GM23248 (cell line): ENCODE measurements around the gene RAB15.

ENCODE experiments used
- EZH2 ChIP-seq: fragments of 200-600 bp; sonication (generic); IDR thresholded peaks from 2 replicates; pipeline ENCODE4 v1.6.1; 2018; ENCODE audit warnings: antibody characterized with exemption, mild to moderate bottlenecking; ENCODE audit not compliant: insufficient read depth, poor library complexity, severe bottlenecking
- EZH2phosphoT487 ChIP-seq: fragments of 200-600 bp; sonication (generic); IDR thresholded peaks from 2 replicates; pipeline ENCODE4 v1.6.1; 2018; ENCODE audit warnings: antibody characterized with exemption, moderate library complexity, mild to moderate bottlenecking, low read depth; ENCODE audit not compliant: insufficient read depth

GRCh38 chr14:64912261-64912660 is 59.9 kb downstream of the RAB15 start:
- TF ChIP-seq EZH2: no peak
- TF ChIP-seq EZH2phosphoT487: no peak
